C1 segment of cervical spinal cord (tissue), 14 donors: ENCODE results near the gene FBXL17.
"Not testable (repeated sequence)": the region's sequence is repeated elsewhere in the genome, so short reads cannot be mapped to it uniquely, and the experiment has no call there.

ENCODE experiments used
- DNase-seq, 14 donors: peaks; one replicate each; lab custom pipeline; 2025; lab: John Stamatoyannopoulos, UW

The FBXL17 gene

GRCh38 chr5:108381954-108382783 lies at the start of gene FBXL17:
FBXL17 (minus strand) TSS chr5:108382098.
- peak; percentile 36 to 96 (median 86) for DNase-seq

- DNase-seq, result no peak
Measured at GRCh38 chr5:108430931-108431608, 49.2 kb upstream of the FBXL17 start.

GRCh38 chr5:108421713-108422112 lies 39.8 kb upstream of the FBXL17 start:
- no peak for DNase-seq

- no peak for DNase-seq
Measured at GRCh38 chr5:108420755-108421154, 38.9 kb upstream of the FBXL17 start.

GRCh38 chr5:108420158-108420557 lies 38.3 kb upstream of the FBXL17 start:
- no peak for DNase-seq

GRCh38 chr5:108418197-108418596 lies 36.3 kb upstream of the FBXL17 start:
- peak in 9 of 14 donors; percentile 13 to 91 (median 59) for DNase-seq

GRCh38 chr5:108417166-108417670 lies 35.3 kb upstream of the FBXL17 start:
- DNase-seq, result no peak

- DNase-seq, result no peak
Measured at GRCh38 chr5:108415726-108416125, 33.8 kb upstream of the FBXL17 start.

DNA sequence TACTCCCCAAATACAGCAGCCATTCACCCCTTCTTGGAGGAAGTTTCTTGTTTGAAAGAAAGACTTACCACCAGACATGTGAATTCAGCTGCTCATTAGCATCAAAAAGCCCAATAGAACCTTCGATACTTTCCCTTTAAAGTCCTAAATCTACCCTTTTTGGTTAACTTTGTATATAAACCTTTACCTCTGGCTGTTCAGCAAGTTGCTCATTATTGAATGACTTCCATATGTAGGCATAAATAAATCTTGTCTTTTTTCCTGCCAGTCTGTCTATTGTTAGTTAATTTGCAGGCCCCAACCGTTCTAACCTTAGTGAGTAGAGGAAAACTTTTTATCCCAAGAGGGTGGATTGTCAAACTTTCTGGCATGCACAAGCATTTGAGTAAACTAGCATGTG lies 27.9 kb upstream of the FBXL17 start:
- no peak for DNase-seq

DNA sequence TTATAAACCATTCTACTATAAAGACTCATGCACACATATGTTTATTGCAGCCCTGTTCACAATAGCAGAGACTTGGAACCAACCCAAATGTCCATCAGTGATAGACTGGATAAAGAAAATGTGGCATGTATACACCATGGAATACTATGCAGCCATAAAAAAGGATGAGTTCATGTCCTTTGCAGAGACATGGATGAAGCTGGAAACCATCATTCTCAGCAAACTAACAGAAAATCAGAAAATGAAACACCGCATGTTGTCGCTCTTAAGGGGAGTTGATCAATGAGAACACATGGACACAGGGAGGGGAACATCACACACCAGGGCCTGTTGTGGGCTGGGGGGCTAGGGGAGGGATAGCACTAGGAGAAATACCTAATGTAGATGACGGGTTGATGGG lies 23.3 kb upstream of the FBXL17 start:
- not testable (repeated sequence) for DNase-seq

GRCh38 chr5:108398964-108399363 lies 17.1 kb upstream of the FBXL17 start:
- DNase-seq, result no peak

DNA sequence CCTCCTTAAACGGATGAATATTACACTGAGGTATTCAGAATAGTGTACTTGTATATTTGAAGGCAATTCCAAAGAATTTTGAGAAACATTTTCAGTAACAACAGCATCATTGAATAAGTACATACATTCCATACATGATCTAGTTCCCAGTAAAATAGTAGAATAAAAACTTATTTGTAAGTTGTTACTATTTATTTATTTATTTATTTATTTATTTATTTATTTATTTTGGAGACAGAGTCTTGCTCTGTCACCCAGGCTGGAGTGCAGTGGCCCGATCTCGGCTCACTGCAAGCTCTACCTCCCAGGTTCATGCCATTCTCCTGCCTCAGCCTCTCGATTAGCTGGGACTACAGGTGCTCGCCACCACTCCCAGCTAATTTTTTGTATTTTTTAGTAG lies 14.9 kb upstream of the FBXL17 start:
- not testable (repeated sequence) for DNase-seq

DNA sequence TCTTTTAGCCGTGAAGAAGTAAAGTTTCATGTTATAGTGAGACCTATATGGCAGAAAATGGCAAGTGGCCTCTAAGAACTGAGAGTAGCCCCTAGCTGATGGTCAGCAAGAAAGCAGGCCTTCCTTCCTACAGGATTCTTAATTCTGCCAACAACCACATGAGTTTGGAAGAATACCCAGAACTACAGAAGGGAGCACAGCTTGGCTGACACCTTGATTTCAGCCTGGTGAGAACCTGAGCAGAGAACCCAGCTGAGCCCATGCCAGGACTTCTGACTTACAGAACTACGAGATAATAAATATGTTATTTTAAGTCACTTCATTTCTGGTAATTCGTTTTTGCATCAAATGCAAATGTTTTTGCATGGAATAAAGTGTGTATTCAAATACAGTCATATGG lies 5.9 kb upstream of the FBXL17 start:
- peak in 1 of 14 donors; percentile 76 for DNase-seq

DNA sequence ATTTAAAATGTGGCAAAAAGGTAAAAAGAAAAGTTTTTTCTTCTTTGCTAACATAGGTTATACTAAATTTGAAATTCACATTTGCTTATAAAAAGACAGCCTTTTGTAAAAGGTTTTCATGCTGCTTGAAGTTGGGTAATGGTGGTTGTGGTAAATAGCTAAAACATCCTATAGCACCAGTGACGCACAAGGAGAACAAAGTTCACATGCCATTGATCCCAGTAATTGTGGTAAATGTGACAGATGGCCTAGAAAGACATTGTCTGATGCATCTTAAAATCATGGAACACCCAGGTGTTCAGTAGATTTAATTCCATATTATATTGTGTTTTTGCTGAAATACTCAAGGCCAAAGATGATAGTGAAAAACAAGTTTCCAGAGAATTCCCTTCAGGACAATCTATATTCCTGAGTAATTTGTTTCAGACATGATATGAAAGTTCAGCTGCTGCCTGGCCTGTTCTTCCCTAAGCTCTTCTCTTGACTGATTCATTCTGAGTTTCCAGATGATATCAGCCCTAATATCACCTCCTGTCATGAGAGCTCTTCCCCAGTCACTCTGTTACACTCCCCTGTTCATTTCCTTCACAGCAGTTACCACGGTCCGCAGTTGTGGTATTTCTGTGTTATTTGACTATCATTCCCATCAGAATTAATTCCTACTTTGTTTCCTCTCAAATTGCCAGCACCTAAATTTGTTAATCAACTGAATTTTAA lies 4.6 kb upstream of the FBXL17 start:
- DNase-seq, result no peak

DNA sequence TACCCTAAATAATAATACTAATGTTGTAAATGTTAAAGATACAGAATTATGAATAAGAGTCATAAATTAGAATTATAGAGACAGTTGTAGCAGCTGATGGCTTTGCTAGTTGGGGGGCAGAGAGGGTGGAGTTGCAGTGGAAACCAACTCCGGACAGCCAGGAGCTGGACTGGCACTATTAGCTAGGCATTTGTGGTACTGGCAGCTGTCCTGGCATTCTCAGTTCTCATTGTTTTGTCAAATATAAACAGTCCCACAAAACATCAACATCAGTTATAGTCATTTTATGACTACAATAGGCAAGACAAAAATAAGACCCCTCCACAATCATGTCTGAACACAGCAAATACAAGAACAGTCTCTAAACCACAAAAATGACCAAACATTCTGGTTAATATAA lies 2.8 kb upstream of the FBXL17 start:
- DNase-seq, result no peak

DNA sequence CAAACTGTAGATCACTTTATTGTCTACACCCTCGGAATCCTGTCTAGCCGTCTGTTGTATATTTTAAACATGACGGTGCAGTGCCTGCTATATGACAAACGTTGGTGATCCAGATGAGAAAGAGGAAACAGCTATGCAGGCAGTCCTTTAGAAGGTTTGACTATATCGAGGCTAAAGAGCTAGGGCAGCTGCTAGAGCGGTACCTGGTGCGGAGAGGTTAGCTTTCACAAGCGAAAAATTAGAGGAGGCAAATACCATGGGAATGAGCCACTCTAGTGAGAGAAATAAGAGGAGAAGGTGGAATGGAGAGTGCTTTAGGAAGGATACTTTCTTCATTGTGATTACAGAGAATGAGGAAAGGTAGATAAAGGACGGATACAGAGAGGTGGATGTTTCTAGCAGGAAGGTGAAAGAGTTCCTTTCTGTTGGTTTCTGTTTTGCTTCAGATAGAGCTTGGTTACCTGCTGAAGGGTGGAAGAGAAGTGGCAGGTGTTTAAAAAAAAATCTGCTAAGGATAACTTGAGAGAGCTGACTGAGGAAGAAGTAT lies 959 bp upstream of the FBXL17 start:
- DNase-seq, result peak in 2 of 14 donors; percentile 19 to 46

- peak in 12 of 14 donors; percentile 30 to 83 (median 72) for DNase-seq
Measured at GRCh38 chr5:108381350-108381953, 446 bp downstream of the FBXL17 start.

DNA sequence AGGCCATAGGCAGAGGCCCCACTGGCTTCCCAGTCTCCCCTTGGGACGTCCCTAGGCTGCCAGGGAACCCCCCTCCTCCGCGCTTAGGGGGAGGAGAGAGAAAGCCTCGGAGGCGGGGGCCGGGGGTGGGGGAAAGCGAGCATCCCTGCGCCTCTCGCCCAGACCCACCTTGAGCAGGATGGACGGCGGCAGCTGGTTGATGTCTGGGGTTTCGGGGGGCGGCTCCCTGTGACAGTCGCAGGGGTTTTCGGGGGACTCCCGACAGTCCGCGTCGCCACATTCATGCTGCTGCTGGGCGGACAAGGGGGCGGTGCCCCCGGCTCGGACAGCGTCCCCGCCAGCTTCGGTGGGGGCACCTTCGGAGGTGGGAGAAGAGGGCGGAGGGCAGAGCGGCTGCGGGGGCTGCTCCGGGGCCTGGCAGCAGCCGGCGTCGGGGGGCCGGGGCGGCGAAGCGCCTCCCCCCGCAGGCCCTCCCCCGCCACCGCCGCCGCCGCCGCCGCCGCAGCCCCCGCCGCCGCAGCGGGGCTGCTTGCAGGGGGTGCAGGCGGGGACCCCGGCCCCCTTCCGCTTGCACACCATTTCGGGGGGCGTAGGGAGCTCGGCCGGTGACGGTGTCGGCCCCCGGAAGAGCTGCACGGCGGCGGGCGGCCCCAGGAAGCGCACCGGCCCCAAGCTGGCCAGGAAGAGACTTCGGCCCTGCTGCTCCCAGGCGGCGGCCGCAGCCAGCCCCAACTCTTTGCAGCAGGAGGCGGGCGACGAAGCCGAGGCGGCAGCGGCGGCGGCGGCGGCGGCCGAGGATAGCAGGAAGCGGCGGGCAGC lies 1.2 kb downstream of the FBXL17 start:
- DNase-seq, result peak in 12 of 14 donors; percentile 7 to 66 (median 34)

DNA sequence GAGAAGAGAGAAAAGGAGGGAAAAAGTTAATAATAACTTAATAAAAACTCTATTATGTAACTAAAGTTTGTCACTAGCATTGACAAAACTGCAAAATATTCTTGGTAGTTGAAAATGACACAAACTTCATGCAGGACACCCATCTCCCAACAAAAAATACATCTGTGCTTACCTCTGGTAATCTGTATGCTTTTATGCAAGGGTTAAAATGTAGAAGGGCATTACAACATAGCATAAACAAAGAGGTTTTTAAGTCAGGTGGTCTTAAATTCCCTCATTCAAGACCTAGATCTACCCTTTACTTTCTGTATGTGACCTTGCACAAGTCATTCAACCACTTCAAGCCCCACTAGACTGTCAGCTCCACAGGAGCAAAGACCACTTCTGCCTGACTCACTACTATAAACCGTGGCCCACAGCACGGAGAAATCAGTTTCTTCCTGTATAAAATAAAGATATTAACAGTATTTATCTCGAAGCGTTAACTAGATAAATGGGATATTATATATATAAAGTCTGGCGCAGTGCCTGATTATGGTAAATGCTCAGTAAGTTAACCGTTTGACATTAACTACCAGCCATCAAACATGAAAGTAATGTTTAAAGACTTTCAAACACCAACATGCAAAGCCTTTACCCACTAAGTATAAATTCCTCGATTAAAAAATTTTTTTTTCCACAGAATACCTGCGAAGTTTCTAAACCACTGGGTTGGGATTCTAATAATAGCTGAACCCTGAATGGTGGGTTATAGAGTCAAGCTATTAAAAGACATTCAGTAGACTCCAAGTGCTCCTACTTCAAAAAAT lies 2.0 kb downstream of the FBXL17 start:
- no peak for DNase-seq

DNA sequence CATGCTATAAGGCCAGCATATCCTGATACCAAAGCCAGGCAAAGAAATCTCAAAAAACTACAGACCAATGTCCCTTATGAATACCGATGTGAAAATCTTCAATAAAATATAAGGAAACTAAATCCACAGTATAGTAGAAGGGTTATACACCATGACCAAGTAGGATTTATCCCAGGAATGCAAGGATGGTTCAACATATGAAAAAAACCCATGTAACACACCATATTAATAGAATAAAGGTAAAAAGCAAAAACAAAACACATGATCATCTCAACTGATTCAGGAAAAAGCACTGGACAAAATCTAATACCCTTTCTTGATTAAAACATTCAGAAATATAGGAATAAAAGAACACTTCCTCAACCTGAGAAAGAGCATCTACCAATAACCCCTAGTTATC lies 6.1 kb downstream of the FBXL17 start:
- DNase-seq, result no peak
